ENCODE results near the gene ABHD11.
A peak's percentile ranks its signal among the peaks of the same experiment; 100 is the strongest.
"Not testable (repeated sequence)": the region's sequence is repeated elsewhere in the genome, so short reads cannot be mapped to it uniquely, and the experiment has no call there.

Gene ABHD11

GRCh38 chr7:73718905-73719805 lies 19.4 kb downstream of the ABHD11 start, which contains the start of gene STX1A:
Gene STX1A, minus strand, starts transcription at chr7:73719669. Its CDS starts 38 bp downstream, at chr7:73719631.
- DNase-seq: peak; percentile 70

DNA sequence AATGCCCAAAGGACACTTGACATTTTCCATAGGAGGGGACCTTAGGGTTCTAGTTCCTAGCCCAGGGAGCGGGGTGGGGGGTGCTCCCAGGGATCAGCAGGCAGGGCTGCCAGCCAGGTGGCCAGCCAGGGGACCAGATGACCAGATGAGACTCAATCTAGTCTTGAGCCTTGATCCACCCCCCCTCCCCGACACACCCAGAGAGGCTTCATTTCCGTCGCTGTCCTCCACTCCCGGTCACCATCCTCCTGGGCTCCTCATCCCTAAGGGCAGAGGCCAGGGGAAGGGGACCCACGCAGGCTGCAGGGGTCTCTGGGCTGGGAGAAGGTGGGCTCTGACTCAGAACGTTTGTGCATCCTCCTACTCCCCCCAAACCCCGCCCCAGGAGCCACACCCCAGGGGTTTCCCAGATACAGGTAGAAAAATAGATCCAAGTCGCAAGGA lies 20.1 kb downstream of the ABHD11 start:
- no peak for DNase-seq

DNA sequence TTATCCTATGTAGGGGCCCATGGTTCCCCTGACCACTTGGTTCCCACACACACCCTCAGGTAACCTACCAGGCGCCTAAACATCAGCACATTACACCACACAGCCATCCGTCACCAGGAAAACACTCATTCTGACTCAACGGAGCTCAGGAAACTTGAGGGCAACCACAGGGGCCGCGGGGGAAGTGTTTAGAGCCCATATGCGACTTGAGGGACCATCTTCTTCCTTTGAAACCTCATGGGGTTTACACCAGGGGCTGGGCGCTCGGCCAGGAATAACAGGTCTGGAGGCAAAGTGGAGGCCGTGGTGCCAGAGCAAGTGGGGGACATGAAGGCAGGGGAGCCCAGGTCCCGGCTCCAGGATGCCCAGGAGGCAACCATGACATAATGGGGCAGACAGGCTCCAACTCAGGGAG lies 20.6 kb downstream of the ABHD11 start:
- peak; percentile 85 for DNase-seq

GRCh38 chr7:73717025-73717807 lies 21.4 kb downstream of the ABHD11 start:
- no peak for DNase-seq

GRCh38 chr7:73716318-73716890 lies 22.2 kb downstream of the ABHD11 start:
- no peak for DNase-seq

GRCh38 chr7:73715648-73716317 lies 22.8 kb downstream of the ABHD11 start:
- peak; percentile 76 for DNase-seq

DNA sequence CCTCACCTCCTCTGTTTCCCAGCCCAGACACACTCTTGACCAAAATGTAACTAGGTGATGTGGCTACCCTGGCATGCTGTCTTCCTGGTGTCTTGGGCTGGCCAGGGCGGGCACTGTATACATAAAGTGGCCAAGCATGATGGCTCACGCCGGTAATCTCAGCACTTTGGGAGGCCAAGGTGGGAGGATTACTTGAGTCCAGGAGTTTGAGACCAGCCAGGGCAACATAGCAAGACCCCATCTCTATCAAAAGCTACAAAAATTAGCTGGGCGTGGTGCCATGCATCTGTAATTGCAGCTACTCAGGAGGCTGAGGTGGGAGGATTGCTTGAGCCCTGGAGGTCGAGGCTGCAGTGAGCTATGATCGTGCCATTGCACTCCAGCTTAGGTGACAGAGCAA lies 25.3 kb downstream of the ABHD11 start:
- DNase-seq: not testable (repeated sequence)

GRCh38 chr7:73712773-73713172 lies 25.8 kb downstream of the ABHD11 start:
- DNase-seq: no peak

DNA sequence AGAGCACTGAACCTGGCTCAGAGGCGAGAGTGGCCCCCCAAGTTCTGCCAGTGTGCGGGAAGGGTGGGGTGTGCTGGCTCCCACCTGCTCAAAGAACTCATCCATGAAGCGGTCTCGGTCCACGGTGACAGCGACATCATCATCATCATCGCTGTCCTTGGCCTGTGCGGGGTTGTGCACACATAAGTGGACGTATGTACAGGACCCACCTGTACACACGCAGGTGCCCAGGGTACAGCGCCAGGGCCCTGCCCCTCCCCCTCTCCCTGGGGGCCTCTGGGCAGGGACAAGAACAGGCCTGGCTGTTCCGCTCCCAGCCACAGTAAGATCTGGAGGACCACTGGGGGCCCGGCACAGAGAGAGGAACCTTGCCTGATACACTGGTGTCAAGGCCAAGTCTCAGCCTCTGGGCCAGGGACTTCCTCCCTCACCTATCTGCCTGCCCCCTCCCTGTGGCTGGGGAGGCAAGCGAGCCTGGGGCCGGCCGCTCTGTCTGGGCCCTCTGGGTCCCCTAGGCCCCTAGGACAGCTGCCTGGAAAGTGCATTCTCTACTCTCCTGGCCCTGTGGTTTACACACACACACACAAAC lies 29.5 kb downstream of the ABHD11 start:
- DNase-seq: no peak

DNA sequence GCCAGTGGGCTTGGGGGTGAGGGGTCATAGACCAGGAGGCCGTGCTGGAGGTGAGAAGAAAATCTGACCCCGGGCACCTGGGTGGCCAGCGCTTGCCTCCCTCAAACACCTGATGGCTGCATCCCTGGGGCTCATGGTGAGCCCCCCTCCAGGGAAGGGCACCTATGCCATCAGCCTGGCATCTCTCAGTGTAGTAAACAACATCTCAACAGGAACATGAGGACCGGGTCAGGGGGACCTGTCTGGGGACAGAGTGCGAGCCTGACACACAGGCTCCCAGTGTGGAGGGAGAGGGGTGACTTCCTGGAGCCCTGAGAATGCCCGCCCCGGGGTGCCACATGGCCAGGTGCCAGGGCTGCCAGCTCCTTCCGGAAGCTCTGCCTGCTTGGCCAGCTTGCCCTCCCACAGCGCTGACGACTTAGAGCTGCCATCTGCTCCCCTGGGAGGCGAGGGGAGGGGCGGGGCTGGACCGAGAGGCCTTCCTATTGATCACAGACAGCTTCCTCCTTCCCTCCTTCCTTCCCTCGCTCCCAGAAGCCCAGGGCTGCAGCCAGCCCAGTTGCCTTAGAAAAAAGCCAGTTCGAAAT lies 31.5 kb downstream of the ABHD11 start:
- DNase-seq: no peak

DNA sequence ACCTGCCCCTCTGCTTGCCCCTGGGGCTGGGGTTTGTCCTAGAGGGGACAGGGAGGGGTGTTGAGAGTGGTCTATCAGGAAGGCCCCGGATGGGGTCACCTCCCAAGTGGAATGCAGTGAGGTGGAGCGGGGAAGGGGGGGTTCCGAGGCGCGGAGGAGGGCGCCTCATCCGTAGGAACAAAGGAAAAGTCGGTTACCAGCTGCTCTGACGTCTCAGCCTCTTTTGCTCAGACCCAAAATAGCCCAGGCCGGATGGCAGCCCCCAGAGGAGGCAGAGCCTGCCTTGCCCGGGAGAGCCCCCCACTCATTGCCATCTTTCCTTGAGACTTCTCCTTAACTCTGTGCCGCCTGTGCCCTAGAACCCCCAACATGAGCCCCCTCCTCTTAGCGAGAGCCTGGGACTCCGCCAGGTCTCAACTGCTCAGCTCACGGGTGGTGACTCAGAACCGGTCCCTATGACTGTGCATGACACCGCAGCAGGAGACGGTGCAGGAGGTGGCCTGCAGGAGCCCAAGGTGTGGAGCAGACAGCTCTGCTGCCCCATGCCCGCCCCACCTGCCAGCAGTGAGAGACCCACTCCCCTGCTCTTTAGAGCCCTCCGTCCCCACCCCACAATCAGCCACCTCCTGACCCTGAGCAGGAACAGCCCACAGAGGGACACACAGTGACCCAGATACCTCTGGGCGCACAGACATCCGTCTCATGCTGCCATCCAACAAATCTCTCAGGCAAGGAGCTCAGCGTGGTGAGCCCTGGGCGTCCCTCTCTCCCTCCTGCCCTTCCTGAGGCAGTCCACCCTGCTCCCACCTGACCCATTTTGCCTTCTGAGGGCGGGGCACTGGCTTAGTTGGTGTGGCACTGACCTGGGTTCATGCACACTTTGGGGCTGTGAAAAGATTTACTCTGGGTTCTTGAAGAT lies 32.2 kb downstream of the ABHD11 start:
- DNase-seq: peak; percentile 51

- no peak for DNase-seq
These were observed 33.1 kb downstream of the ABHD11 start for GRCh38 chr7:73705551-73705920.

- DNase-seq: no peak
These were observed 33.7 kb downstream of the ABHD11 start for GRCh38 chr7:73704640-73705550.

GRCh38 chr7:73703757-73704639 lies 34.6 kb downstream of the ABHD11 start:
- DNase-seq: peak; percentile 38

- DNase-seq: no peak
These were observed 35.4 kb downstream of the ABHD11 start for GRCh38 chr7:73703225-73703624.

DNA sequence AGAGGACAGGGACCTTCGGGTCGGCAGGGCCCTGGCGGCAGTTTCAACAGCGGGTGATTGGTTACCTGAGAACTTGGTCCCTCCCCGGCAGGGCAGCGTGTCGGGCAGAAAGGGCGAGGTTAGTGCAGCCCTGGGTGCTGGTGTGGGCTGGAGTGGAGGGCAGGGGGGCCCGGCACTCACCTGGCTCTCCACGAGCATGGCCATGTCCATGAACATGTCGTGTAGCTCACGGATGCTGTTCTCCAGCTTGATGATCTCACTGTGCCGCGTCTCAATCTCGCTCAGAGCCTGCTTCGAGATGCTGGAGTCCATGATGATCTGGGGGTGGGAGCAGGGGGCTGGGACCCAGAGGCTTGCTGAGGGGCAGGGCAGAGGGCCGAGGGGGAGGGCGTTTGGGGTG lies 35.9 kb downstream of the ABHD11 start:
- no peak for DNase-seq

DNA sequence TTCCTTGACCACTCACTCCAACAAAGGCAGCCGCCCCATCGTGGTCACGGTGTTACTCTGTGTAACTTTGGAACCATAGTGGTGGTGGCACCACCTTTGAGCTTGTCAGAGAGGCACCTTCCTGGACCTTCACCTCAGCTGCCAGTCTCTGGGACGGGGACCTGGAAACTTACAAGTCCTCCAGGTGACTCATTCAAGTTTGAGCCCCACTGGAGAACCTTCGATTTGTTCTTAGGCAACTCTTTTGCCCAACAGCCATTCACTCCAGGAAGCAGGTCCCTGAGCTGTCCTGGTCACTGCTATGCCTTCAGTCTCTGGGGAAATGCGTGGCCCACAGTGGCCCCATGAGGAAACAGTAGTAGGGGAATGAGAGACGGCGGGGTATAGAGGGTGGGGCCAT lies 36.4 kb downstream of the ABHD11 start:
- no peak for DNase-seq

DNA sequence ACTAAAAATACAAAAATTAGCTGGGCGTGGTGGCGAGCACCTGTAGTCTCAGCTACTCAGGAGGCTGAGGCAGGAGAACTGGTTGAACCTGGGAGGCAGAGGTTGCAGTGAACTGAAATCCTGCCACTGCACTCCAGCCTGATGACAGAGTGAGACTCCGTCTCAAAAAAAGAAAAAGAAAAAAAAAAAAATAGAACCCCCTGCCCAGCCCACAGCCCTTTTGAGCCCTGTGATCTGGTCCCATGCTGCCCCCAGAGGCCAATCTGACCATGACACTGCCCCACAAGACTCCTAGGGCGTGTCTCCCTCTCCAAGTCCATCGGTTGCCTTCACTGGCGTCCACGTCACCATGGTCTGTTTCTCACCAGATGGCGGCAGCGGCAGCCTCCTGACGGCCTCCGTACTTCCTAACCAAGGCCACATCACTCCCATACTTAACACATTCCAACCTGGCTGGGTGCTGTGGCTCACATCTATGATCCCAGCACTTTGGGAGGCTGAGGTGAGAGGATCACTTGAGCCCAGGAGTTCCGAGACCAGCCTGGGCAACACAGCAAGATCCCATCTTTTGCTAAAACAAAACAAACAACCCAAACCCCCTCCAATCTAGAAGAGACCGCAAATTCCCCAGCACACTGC lies 37.1 kb downstream of the ABHD11 start:
- peak; percentile 36 for DNase-seq

Data from stimulated activated CD4-positive, alpha-beta T cell treated with anti-CD3 and anti-CD28 coated beads, Interleukin-4, amount 100 ng/mL, for 24 hours (primary cell).